Neural crest cell (in vitro differentiated cells): ENCODE measurements around the gene PIK3R1. TPM values are rescaled to one million over a fixed set of nuclear protein-coding genes. Genes with fewer than 3 reads are reported as not detected.
A peak's percentile ranks its signal among the peaks of the same experiment; 100 is the strongest.

Experiments
- DNase-seq: peaks from one replicate; pipeline ENCODE4 v3.0.0; 2021; ENCODE audit warnings: low read depth, mixed read lengths, low spot score
- H3K27ac Mint-ChIP-seq: one replicate; pipeline ENCODE4 v1.8.0; 2021; ENCODE audit warnings: mild to moderate bottlenecking, mixed read lengths; ENCODE audit not compliant: unreplicated experiment
- H3K27me3 Mint-ChIP-seq: 2 replicates; pipeline ENCODE4 v1.8.0; 2021; ENCODE audit warnings: low read depth, mild to moderate bottlenecking, mixed read lengths
- H3K36me3 Mint-ChIP-seq: 2 replicates; pipeline ENCODE4 v1.8.0; 2021; ENCODE audit warnings: low read depth, mild to moderate bottlenecking, mixed read lengths
- H3K4me1 Mint-ChIP-seq: 2 replicates; pipeline ENCODE4 v1.8.0; 2021; ENCODE audit warnings: mixed read lengths
- H3K4me3 Mint-ChIP-seq: one replicate; pipeline ENCODE4 v1.8.0; 2021; ENCODE audit warnings: mild to moderate bottlenecking, mixed read lengths
- H3K9me3 Mint-ChIP-seq: 2 replicates; pipeline ENCODE4 v1.8.0; 2021; ENCODE audit warnings: mixed read lengths
- total RNA-seq: library from RNA; stranded (reverse); gene quantifications from 2 replicates; pipeline ENCODE4 v1.2.1, GENCODE V29; 2021
- TF ChIP-seq, protein P1 (sequence below): fragments of 200-600 bp; sonication (generic); conservative IDR thresholded peaks from 2 replicates; pipeline ENCODE4 v1.5.0; 2021; ENCODE audit warnings: antibody characterized with exemption, mild to moderate bottlenecking

The PIK3R1 gene
- total RNA-seq, 1 donor from 2014 or later, result 59.9 TPM

DNA sequence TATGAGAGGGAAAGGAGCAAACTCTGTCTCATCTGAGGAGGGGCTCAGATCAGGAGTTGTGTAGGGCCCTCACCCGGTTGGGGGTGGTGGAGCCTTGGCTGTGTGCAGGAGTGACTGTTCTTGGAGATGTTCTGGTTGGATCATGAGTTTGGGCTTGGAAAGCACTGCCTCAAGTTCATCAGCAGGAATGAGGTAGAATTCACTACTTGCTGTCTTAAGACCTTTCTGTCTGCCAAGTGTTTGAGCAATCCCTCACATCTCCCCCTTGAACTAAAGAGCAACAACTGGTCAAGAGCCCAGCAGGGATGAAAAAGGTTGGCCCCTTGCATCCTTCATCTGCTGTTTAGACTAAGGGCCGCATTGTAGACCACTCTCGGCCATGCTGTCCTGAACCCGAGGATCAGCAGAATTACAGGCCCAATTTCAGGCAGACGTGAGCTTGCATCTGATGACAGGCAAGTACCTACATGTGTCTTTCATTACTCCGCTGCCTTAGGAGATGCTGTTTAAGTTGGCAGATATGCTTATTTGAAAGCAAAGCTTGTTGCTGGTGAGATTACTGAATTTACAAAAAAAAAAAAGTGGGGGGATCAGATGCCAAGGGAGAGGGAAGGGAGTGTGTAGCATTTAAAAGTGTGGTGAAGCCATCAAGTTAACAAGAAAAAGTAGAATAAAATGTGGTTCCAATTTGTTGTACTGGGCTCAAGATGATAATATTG lies 36.4 kb downstream of the PIK3R1 start:
- TF ChIP-seq, protein P1, sequence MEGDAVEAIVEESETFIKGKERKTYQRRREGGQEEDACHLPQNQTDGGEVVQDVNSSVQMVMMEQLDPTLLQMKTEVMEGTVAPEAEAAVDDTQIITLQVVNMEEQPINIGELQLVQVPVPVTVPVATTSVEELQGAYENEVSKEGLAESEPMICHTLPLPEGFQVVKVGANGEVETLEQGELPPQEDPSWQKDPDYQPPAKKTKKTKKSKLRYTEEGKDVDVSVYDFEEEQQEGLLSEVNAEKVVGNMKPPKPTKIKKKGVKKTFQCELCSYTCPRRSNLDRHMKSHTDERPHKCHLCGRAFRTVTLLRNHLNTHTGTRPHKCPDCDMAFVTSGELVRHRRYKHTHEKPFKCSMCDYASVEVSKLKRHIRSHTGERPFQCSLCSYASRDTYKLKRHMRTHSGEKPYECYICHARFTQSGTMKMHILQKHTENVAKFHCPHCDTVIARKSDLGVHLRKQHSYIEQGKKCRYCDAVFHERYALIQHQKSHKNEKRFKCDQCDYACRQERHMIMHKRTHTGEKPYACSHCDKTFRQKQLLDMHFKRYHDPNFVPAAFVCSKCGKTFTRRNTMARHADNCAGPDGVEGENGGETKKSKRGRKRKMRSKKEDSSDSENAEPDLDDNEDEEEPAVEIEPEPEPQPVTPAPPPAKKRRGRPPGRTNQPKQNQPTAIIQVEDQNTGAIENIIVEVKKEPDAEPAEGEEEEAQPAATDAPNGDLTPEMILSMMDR, result no peak
- H3K4me1 Mint-ChIP-seq, result peaks cover 74% of the 10 kb centered on the region
- no peak for DNase-seq
- no peaks in the 10 kb centered on the region for H3K27me3 Mint-ChIP-seq
- peaks cover 4% of the 10 kb centered on the region for H3K36me3 Mint-ChIP-seq
- no peaks in the 10 kb centered on the region for H3K9me3 Mint-ChIP-seq
- peak overlapping the region; percentile 3 for H3K4me3 Mint-ChIP-seq
- peak overlapping the region; percentile 47 for H3K27ac Mint-ChIP-seq

DNA sequence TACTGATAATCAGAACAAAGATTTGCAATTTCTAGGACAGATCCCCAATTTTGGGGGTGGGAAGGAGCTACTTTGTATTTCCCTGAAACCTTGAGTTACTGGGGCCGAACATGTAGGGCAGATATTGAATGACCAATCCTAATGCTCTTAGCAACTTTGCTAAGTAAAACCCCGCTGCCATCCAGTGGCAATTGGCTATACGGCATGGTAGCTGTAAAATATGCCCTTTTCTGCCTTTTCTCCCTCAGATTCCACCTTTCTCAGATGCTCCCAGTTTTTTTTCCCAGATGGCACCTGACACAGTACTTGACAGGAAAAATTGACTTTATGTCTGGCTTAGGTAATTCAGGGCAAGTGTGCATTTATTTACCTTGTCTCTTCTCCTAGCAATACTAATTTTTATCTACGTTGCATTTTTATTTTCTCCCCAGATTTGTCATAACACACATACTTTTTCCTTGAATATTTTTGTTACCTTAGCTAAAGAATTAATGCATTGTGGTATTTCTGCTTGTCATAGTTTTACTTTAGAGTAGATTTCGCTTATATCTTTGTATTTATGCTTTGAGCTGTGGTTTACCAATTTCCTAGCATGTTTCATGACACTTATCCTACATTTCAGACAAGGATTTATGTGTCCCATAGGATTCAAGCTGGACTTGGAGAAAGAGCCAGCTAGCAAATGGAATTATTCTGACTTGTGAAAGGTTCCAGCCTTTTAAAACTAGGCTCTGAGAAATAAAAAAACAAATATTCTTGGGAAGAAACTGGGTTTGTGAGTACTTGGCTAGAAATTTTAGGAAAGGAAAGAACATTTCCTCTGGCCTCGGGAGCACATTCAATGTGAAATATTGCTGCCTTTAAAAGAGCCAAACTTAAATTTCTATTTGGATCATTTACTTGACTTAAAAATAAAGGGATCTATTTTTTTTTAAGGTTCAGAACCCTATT lies 37.4 kb downstream of the PIK3R1 start:
- Mint-ChIP-seq H3K27ac (peak overlapping the region; percentile 39), H3K27me3 (no peaks in the 10 kb centered on the region), H3K9me3 (no peaks in the 10 kb centered on the region), H3K4me3 (peak overlapping the region; percentile 3), H3K4me1 (peaks cover 81% of the 10 kb centered on the region), H3K36me3 (peaks cover 4% of the 10 kb centered on the region)
- DNase-seq, result peak; percentile 48
- TF ChIP-seq, protein P1, result peak; percentile 89

DNA sequence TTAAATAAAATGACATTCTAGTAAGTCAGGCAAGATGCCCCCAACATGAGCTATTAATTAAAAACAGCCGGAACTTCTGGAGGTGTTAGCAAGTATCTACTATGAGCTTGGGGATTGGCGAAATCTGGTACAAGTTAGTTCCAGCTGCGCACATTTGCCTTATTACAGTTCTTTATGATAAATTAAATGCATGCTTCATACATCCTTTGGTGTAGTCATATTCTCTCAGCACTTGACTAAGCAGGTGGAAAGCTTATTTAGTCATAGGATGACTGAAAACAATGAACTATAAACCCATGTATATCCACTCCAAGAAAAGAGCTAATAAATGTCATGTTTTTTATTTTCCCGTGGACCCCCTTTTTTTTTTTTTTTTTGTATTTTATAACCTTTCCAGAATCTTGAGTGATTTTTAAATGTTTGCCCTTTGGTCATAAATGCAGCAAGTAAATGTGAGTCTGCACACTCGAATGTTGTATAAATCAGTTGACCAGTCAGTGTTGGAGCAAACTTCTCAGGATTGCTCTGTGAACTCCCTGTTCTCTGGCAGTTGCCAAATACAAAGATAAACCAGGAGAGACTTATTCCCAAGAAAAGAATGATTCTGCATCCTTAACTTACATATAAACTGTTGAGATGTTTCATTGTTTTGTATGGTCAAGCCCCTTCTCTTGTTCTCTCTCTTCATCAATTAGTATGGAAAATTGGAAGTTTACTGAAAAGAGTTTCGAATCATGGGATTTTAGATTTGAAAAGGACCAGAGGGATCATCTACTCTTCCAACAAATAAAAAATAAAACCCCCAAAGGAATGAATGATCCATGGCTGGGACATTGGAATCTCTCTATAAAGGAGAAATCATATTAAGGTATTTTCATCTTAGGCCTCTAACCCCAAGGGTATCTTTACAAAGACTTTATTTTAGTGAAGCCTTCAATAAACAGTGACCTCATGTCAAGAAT lies 38.3 kb downstream of the PIK3R1 start:
- Mint-ChIP-seq H3K27me3 (no peaks in the 10 kb centered on the region), H3K4me1 (peaks cover 79% of the 10 kb centered on the region), H3K36me3 (no peaks in the 10 kb centered on the region), H3K9me3 (no peaks in the 10 kb centered on the region), H3K27ac (no peak overlapping the region), H3K4me3 (no peak overlapping the region)
- DNase-seq, result no peak
- TF ChIP-seq, protein P1, result no peak

DNA sequence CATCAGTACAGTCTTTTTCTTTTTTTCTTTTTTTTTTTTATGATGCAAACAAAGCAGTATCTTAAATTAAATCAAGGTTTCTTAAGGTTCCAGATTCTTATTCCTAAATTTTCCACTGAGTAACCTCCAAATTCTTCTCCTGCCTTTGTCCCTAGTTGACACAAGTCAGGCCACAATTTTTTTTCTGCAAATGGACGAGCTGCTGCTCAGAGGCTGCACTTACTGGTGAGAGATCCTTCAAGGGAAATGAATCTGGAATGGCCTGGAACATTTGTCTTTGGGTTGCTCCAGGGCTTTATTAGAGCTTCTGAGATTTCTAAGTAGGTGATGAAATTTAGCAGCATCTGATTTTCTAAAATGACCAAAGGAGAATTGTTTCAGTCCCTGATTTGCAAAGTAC lies 39.3 kb downstream of the PIK3R1 start:
- no peak for DNase-seq
- Mint-ChIP-seq H3K4me3 (no peak overlapping the region), H3K4me1 (peaks cover 74% of the 10 kb centered on the region), H3K27me3 (no peaks in the 10 kb centered on the region), H3K9me3 (no peaks in the 10 kb centered on the region), H3K36me3 (peaks cover 2% of the 10 kb centered on the region), H3K27ac (no peak overlapping the region)
- TF ChIP-seq, protein P1, result no peak
